Stimulated activated naive CD8-positive, alpha-beta T cell treated with anti-CD3 and anti-CD28 coated beads, Interleukin-15, Interleukin-2, amounts not matched to agents 100 ng/mL and 50 ng/mL, for 24 hours (primary cell): ENCODE data around the gene POPDC3.

Experiments used
- H3K27ac Mint-ChIP-seq: one replicate; pipeline ENCODE4 v1.8.0; 2021; ENCODE audit warnings: mild to moderate bottlenecking, mixed read lengths
- H3K27me3 Mint-ChIP-seq: one replicate; pipeline ENCODE4 v1.8.0; 2021; ENCODE audit warnings: mixed read lengths
- H3K36me3 Mint-ChIP-seq: one replicate; pipeline ENCODE4 v1.8.0; 2021; ENCODE audit warnings: low read depth, mixed read lengths
- H3K4me1 Mint-ChIP-seq: one replicate; pipeline ENCODE4 v1.8.0; 2021; ENCODE audit warnings: low read depth, mixed read lengths
- H3K4me3 Mint-ChIP-seq: one replicate; pipeline ENCODE4 v1.8.0; 2021; ENCODE audit warnings: mild to moderate bottlenecking, mixed read lengths
- H3K9me3 Mint-ChIP-seq: one replicate; pipeline ENCODE4 v1.8.0; 2021; ENCODE audit warnings: mixed read lengths

POPDC3 gene

DNA sequence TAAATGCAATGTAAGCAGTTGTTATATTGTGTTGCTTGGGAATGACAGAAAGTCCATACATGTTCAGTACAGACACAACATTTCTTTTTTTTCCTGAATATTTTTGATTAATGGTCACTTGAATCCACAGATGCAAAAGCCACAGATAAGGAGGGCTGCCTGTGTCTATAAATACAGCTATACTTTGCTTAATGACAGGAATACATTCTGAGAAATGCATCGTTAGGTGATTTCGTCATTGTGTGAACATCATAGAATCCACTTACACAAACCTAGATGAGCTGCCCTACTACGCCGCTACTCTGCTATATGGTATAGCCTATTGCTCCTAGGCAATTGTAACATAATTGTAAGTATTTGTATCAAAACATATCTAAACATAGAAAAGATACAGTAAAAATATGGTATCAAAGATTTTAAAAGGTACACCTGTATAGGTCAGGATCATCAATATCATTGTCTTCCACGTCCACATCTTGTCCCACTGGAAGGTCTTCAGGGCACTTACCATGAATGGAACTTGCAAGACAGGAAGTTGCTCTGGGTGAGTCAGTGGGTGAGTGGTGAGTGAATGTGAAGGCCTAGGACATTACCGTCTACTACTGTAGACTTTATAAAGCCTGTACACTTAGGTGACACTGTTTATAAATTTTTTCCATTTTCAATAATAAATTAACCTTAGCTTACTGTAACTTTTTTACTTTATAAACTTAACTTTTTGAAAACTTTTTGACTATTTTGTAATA lies 27.9 kb upstream of the POPDC3 start:
- Mint-ChIP-seq H3K4me3 (no peak overlapping the region), H3K36me3 (no peaks in the 10 kb centered on the region), H3K27ac (no peak overlapping the region), H3K9me3 (no peaks in the 10 kb centered on the region), H3K27me3 (peaks cover 27% of the 10 kb centered on the region), H3K4me1 (peaks cover 11% of the 10 kb centered on the region)

GRCh38 chr6:105204768-105205167 lies 25.0 kb upstream of the POPDC3 start:
- no peak overlapping the region for H3K4me3 Mint-ChIP-seq
- no peaks in the 10 kb centered on the region for H3K9me3 Mint-ChIP-seq
- no peaks in the 10 kb centered on the region for H3K4me1 Mint-ChIP-seq
- H3K27me3 Mint-ChIP-seq, result peaks cover 23% of the 10 kb centered on the region
- no peaks in the 10 kb centered on the region for H3K36me3 Mint-ChIP-seq
- no peak overlapping the region for H3K27ac Mint-ChIP-seq

DNA sequence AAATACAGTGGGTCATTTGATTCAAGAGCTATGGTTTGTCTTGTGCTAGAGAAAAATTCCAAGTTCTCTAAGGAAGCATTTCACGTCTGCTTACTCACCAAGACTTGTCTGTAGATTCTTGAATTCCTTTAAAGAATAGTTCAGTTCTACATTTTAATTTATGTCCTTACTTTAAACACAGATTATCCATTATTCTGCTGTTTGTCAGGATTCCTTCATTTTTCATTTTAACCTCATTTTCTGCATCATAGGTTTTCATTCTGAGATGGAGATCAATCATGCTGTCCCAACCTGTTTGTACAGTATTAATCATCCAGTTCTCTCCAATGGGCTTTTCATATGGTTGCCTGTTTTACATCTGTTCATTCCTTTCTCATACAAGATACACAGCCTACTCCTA lies 24.5 kb upstream of the POPDC3 start:
- H3K36me3 Mint-ChIP-seq, result no peaks in the 10 kb centered on the region
- no peaks in the 10 kb centered on the region for H3K9me3 Mint-ChIP-seq
- peaks cover 21% of the 10 kb centered on the region for H3K27me3 Mint-ChIP-seq
- no peaks in the 10 kb centered on the region for H3K4me1 Mint-ChIP-seq
- no peak overlapping the region for H3K4me3 Mint-ChIP-seq
- H3K27ac Mint-ChIP-seq, result no peak overlapping the region

DNA sequence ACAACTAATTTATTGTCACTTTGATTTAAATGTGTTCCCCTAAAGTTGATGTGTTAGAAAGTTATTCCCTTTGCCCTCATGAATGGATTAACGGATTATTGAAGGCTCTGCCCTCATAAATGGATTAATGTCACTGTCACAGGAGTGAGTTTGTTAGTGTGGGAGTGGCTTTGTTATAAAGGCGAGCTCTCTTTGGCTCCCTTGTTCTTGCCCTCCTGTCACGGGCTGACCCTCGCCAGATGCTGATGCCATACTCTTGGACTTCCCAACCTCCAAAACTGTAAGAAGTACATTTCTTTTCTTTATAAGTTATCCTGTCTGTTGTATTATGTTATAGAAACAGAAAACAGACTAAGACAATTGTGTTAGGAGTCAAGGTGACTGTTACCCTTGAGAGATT lies 22.7 kb upstream of the POPDC3 start:
- no peak overlapping the region for H3K4me3 Mint-ChIP-seq
- H3K36me3 Mint-ChIP-seq, result no peaks in the 10 kb centered on the region
- H3K27me3 Mint-ChIP-seq, result peaks cover 17% of the 10 kb centered on the region
- no peak overlapping the region for H3K27ac Mint-ChIP-seq
- no peaks in the 10 kb centered on the region for H3K9me3 Mint-ChIP-seq
- no peaks in the 10 kb centered on the region for H3K4me1 Mint-ChIP-seq

DNA sequence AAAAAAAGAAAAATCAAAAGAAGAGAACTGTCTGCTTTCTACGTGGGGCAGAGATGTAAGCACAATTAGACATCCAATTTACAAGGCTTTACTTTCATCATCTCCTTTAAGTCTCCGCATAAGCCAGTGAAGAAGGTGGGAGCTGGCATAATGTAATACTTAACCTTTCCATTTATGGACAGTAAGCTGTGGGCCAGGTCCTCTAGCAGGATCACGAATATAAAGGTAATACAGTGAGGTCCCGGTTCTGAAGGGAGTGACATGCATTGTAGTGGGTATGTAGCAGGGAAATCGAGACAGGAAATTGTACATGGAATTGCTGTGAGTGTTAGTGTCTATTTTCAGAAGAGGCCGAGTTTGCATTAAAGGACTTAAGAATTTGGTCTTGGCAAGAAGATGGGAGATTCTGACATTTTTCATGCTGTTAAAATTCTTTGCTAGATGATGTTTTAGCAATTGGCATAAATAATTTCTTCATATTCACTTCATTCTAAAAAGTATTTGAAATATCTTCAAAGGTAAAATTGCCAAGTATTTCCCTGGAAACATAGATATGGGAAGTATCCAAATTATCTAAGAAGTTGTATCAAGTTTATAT lies 20.4 kb upstream of the POPDC3 start:
- Mint-ChIP-seq H3K27me3 (peaks cover 14% of the 10 kb centered on the region), H3K36me3 (no peaks in the 10 kb centered on the region), H3K4me3 (no peak overlapping the region), H3K4me1 (no peaks in the 10 kb centered on the region), H3K27ac (no peak overlapping the region), H3K9me3 (no peaks in the 10 kb centered on the region)

- no peaks in the 10 kb centered on the region for H3K4me1 Mint-ChIP-seq
- peaks cover 20% of the 10 kb centered on the region for H3K27me3 Mint-ChIP-seq
- no peaks in the 10 kb centered on the region for H3K9me3 Mint-ChIP-seq
- no peak overlapping the region for H3K4me3 Mint-ChIP-seq
- no peaks in the 10 kb centered on the region for H3K36me3 Mint-ChIP-seq
- no peak overlapping the region for H3K27ac Mint-ChIP-seq
Observed at GRCh38 chr6:105199711-105200110, 19.9 kb upstream of the POPDC3 start.

- H3K27ac Mint-ChIP-seq, result no peak overlapping the region
- H3K27me3 Mint-ChIP-seq, result peaks cover 24% of the 10 kb centered on the region
- no peak overlapping the region for H3K4me3 Mint-ChIP-seq
- H3K9me3 Mint-ChIP-seq, result no peaks in the 10 kb centered on the region
- H3K4me1 Mint-ChIP-seq, result no peaks in the 10 kb centered on the region
- no peaks in the 10 kb centered on the region for H3K36me3 Mint-ChIP-seq
Observed at GRCh38 chr6:105196076-105196475, 16.3 kb upstream of the POPDC3 start.

- Mint-ChIP-seq H3K4me3 (no peak overlapping the region), H3K36me3 (no peaks in the 10 kb centered on the region), H3K9me3 (no peaks in the 10 kb centered on the region), H3K27ac (no peak overlapping the region), H3K27me3 (peaks cover 19% of the 10 kb centered on the region), H3K4me1 (no peaks in the 10 kb centered on the region)
Observed at GRCh38 chr6:105194591-105194990, 14.8 kb upstream of the POPDC3 start.

- Mint-ChIP-seq H3K36me3 (no peaks in the 10 kb centered on the region), H3K4me1 (no peaks in the 10 kb centered on the region), H3K27me3 (peaks cover 24% of the 10 kb centered on the region), H3K4me3 (no peak overlapping the region), H3K27ac (no peak overlapping the region), H3K9me3 (no peaks in the 10 kb centered on the region)
Observed at GRCh38 chr6:105194106-105194505, 14.3 kb upstream of the POPDC3 start.

GRCh38 chr6:105193647-105194046 lies 13.8 kb upstream of the POPDC3 start:
- Mint-ChIP-seq H3K4me3 (no peak overlapping the region), H3K9me3 (no peaks in the 10 kb centered on the region), H3K27me3 (peaks cover 24% of the 10 kb centered on the region), H3K4me1 (no peaks in the 10 kb centered on the region), H3K27ac (no peak overlapping the region), H3K36me3 (no peaks in the 10 kb centered on the region)

DNA sequence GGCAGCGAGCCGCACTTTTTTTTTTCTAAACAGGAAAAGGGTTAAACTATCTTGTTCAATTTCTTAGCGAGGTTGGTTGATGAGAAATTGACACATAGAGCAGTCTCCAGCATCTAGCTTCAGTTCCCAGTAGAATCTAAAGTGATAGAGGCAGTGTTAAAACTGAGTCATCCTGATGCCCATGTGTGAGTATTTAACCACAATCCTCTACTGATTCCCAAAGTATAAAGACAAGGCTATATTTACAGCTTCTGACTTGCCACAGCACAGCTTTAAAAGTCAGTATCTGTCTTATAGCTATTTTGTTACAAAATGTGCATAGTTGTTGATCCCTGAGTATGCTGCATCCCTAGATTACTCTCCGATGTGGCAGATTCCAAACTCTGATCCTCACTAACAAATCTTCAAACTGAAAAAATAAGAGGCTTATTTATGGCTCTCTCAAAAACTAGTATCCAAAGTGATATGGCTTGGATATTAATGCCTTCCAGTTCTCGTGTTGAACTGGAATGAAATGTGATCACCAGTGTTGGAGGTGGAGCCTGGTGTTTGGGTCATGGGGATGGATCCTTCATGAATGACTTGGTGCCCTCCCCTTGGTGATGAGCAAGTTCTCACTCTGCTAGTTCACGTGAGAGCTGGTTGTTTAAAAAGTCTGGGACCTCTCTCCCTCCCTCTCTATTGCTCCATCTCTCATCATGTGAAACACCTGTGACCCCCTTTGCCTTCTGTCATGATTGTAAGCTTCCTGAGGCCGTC lies 13.1 kb upstream of the POPDC3 start:
- no peak overlapping the region for H3K4me3 Mint-ChIP-seq
- H3K27ac Mint-ChIP-seq, result no peak overlapping the region
- H3K9me3 Mint-ChIP-seq, result no peaks in the 10 kb centered on the region
- H3K4me1 Mint-ChIP-seq, result no peaks in the 10 kb centered on the region
- peaks cover 24% of the 10 kb centered on the region for H3K27me3 Mint-ChIP-seq
- no peaks in the 10 kb centered on the region for H3K36me3 Mint-ChIP-seq

DNA sequence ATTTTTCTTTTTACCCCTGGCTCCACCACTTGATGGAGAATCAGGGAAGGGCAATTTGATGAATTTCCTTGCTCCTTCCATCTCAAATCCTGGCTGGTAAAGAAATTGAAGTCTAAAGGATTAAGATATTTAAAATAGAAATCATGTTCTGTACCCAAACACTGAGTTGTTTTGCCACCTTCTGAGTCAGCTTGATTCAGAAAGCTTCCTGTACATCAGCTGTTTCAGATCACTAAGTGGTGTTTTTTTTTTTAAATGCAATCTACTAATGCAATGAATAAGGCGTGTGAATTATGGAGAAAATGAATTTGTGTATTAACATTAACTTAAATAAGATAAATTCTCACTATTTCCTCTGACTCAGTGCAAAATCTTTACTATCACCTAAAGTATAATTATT lies 11.5 kb upstream of the POPDC3 start:
- Mint-ChIP-seq H3K4me3 (no peak overlapping the region), H3K36me3 (no peaks in the 10 kb centered on the region), H3K9me3 (no peaks in the 10 kb centered on the region), H3K27me3 (peaks cover 25% of the 10 kb centered on the region), H3K4me1 (no peaks in the 10 kb centered on the region), H3K27ac (no peak overlapping the region)

GRCh38 chr6:105189026-105189820 lies 9.4 kb upstream of the POPDC3 start:
- Mint-ChIP-seq H3K4me3 (no peak overlapping the region), H3K27me3 (peaks cover 14% of the 10 kb centered on the region), H3K27ac (no peak overlapping the region), H3K4me1 (no peaks in the 10 kb centered on the region), H3K36me3 (no peaks in the 10 kb centered on the region), H3K9me3 (no peaks in the 10 kb centered on the region)

DNA sequence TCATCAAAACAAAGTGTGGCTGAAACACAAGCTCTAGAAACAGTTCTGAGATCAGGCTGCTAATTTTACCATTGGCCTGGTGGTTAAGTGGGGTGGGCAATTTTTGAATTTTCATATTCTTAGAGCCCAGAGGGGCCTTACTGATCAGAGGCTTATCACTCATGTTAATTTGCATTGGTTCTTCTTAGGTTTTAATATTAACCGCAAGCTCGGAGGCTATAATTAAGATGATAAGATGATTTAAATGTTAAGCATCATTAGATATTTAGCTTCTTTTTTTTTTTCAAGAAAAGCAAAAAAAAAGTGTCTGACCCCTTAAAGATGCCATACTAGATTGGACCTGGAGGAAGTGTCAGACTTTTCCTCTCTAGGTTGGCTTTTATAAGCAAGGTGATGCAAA lies 8.4 kb upstream of the POPDC3 start:
- peaks cover 20% of the 10 kb centered on the region for H3K27me3 Mint-ChIP-seq
- H3K4me3 Mint-ChIP-seq, result no peak overlapping the region
- no peaks in the 10 kb centered on the region for H3K36me3 Mint-ChIP-seq
- no peaks in the 10 kb centered on the region for H3K9me3 Mint-ChIP-seq
- no peaks in the 10 kb centered on the region for H3K4me1 Mint-ChIP-seq
- no peak overlapping the region for H3K27ac Mint-ChIP-seq

GRCh38 chr6:105186576-105186975 lies 6.8 kb upstream of the POPDC3 start:
- H3K4me3 Mint-ChIP-seq, result no peak overlapping the region
- H3K9me3 Mint-ChIP-seq, result no peaks in the 10 kb centered on the region
- H3K27ac Mint-ChIP-seq, result no peak overlapping the region
- no peaks in the 10 kb centered on the region for H3K4me1 Mint-ChIP-seq
- H3K36me3 Mint-ChIP-seq, result no peaks in the 10 kb centered on the region
- peaks cover 34% of the 10 kb centered on the region for H3K27me3 Mint-ChIP-seq
